Measurements from ENCODE around the gene TEX19.
"Not testable (repeated sequence)": the region's sequence is repeated elsewhere in the genome, so short reads cannot be mapped to it uniquely, and the experiment has no call there.

TEX19 gene

GRCh38 chr17:82376042-82376730, 17.1 kb downstream of the TEX19 start:
- DNase-seq (ENCODE audit: low read depth, low spot score): no peak

GRCh38 chr17:82377294-82377693, 18.2 kb downstream of the TEX19 start:
- not testable (repeated sequence) for DNase-seq (ENCODE audit: low read depth, low spot score)

GRCh38 chr17:82377924-82378740, 19.1 kb downstream of the TEX19 start:
- no peak for DNase-seq (ENCODE audit: low read depth, low spot score)

GRCh38 chr17:82378741-82379021, 19.6 kb downstream of the TEX19 start:
- DNase-seq (ENCODE audit: low read depth, low spot score): no peak

GRCh38 chr17:82380860-82381702, 22.0 kb downstream of the TEX19 start:
- no peak for DNase-seq (ENCODE audit: low read depth, low spot score)

GRCh38 chr17:82381703-82382009, 22.6 kb downstream of the TEX19 start:
- not testable (repeated sequence) for DNase-seq (ENCODE audit: low read depth, low spot score)

- DNase-seq (ENCODE audit: low read depth, low spot score): not testable (repeated sequence)
These were observed 23.3 kb downstream of the TEX19 start for GRCh38 chr17:82382220-82382932.

- no peak for DNase-seq (ENCODE audit: low read depth, low spot score)
These were observed 23.8 kb downstream of the TEX19 start for GRCh38 chr17:82382933-82383255.

- DNase-seq (ENCODE audit: low read depth, low spot score): no peak
These were observed 24.4 kb downstream of the TEX19 start for GRCh38 chr17:82383411-82383810.

- DNase-seq (ENCODE audit: low read depth, low spot score): no peak
These were observed 25.1 kb downstream of the TEX19 start for GRCh38 chr17:82384051-82384729.

- DNase-seq (ENCODE audit: low read depth, low spot score): no peak
These were observed 25.9 kb downstream of the TEX19 start for GRCh38 chr17:82384730-82385481.

GRCh38 chr17:82385559-82386254, 26.7 kb downstream of the TEX19 start:
- DNase-seq (ENCODE audit: low read depth, low spot score): no peak

GRCh38 chr17:82386255-82386831, 27.3 kb downstream of the TEX19 start:
- DNase-seq (ENCODE audit: low read depth, low spot score): no peak

- no peak for DNase-seq (ENCODE audit: low read depth, low spot score)
These were observed 28.0 kb downstream of the TEX19 start for GRCh38 chr17:82386881-82387704.

- DNase-seq (ENCODE audit: low read depth, low spot score): no peak
These were observed 28.7 kb downstream of the TEX19 start for GRCh38 chr17:82387705-82388106.

GRCh38 chr17:82388223-82388921, 29.3 kb downstream of the TEX19 start:
- no peak for DNase-seq (ENCODE audit: low read depth, low spot score)

GRCh38 chr17:82388922-82389283, 29.9 kb downstream of the TEX19 start:
- no peak for DNase-seq (ENCODE audit: low read depth, low spot score)

- no peak for DNase-seq (ENCODE audit: low read depth, low spot score)
These were observed 30.3 kb downstream of the TEX19 start for GRCh38 chr17:82389379-82389778.

Data from brain pericyte (primary cell).